Muscle of leg (tissue), 11 donors: Measurements from ENCODE around the gene OR13J1. TPM values are rescaled to one million over a fixed set of nuclear protein-coding genes. Genes with fewer than 3 reads are reported as not detected.
"Not testable (repeated sequence)": the region's sequence is repeated elsewhere in the genome, so short reads cannot be mapped to it uniquely, and the experiment has no call there.

Experiments
- DNase-seq: peaks from one replicate; pipeline ENCODE4 v3.0.0; 2013
- H3K27ac ChIP-seq: one replicate; pipeline ENCODE4 v1.5.1; 2013; ENCODE audit warnings: mild to moderate bottlenecking, low read length, control low read depth
- H3K27me3 ChIP-seq: one replicate; pipeline ENCODE4 v1.6.1; 2013; ENCODE audit warnings: low read length; ENCODE audit not compliant: control insufficient read depth, insufficient read depth
- H3K36me3 ChIP-seq: one replicate; pipeline ENCODE4 v1.6.1; 2013; ENCODE audit warnings: low read length; ENCODE audit not compliant: control insufficient read depth, insufficient read depth
- H3K4me1 ChIP-seq: one replicate; pipeline ENCODE4 v1.6.1; 2013; ENCODE audit warnings: low read length; ENCODE audit not compliant: control insufficient read depth, insufficient read depth
- H3K4me3 ChIP-seq: one replicate; pipeline ENCODE4 v1.5.1; 2013; ENCODE audit warnings: low read length, control low read depth
- H3K9me3 ChIP-seq: replicated peaks from 2 replicates; pipeline ENCODE4 v1.6.1; 2013; ENCODE audit warnings: low read depth, low read length; ENCODE audit not compliant: control insufficient read depth
- WGBS: methylation state at CpG from one replicate; pipeline ENCODE4 v1.1.5; 2013; ENCODE audit warnings: missing lambda C conversion rate; ENCODE audit not compliant: insufficient coverage; 5-methylcytosine and 5-hydroxymethylcytosine counted together
- polyA plus RNA-seq, 8 donors: library from polyadenylated mRNA; unstranded; fragments of 120-200 nt; gene quantifications; one replicate each; pipeline versions ENCODE4 v1.2.1 to v1.2.3, GENCODE V29; 2013; ENCODE audit warnings: inconsistent platforms in 1 of 8, low replicate concordance in 1 of 8; ENCODE audit not compliant: insufficient read length in 8 of 8, insufficient read depth in 1 of 8
- total RNA-seq: library from RNA; stranded (reverse); fragments of 120-200 nt; gene quantifications from one replicate; pipeline ENCODE4 v1.2.4, GENCODE V29; 2013

Gene OR13J1
- total and polyA plus RNA-seq, 9 donors, result 0.07 to 0.29 (median 0.13) TPM; not detected in 4

DNA sequence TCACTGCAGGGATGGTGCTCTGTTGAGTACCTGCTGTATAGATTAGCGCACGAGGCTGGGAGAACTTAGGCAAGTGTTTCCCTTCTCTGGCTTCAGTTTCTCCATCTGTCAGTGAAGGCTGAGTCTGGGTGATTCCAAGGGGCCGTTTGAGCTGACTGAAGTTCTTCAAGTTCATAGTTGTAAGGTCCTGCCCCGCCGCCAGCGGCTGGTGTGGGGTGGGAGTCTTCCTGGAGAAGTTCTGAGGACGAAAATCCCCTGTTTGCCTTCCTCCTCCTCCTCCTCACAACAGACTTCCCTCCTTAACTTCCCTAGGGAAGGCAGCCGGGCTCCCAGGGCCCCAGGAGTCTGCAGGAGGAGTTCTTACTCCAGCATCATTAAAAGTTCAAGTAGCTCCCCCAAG, 34.1 kb upstream of the OR13J1 start:
- DNase-seq, result no peak
- H3K27me3 ChIP-seq, result no peaks in the 10 kb centered on the region
- H3K36me3 ChIP-seq, result no peaks in the 10 kb centered on the region
- WGBS, result 44% methylated on average over 2 of the region's 8 CpGs
- no peak overlapping the region for H3K27ac ChIP-seq
- no peaks in the 10 kb centered on the region for H3K9me3 ChIP-seq
- H3K4me1 ChIP-seq, result peaks cover 63% of the 10 kb centered on the region
- H3K4me3 ChIP-seq, result no peak overlapping the region

DNA sequence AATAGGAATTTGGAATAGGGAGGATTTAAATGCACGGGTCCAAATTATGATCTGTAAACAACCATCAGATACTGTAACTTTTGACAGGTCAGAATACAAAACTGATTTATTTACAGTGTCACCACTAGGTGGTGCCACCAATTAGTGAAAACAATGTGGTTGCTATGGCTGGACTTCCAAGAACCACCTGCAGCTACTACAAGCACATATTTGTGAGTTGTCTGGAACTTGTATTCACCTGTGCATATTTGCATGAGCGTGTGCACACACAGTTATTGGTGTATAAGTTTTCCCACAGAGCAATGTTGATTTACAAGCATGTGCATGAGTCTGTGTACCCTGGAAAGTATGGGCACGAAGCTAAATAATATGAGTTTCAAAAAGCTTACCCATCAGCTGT, 32.8 kb upstream of the OR13J1 start:
- peak; percentile 74 for DNase-seq
- Histone ChIP-seq H3K4me1 (peaks cover 50% of the 10 kb centered on the region), H3K27ac (no peak overlapping the region), H3K4me3 (no peak overlapping the region), H3K9me3 (no peaks in the 10 kb centered on the region), H3K36me3 (no peaks in the 10 kb centered on the region), H3K27me3 (no peaks in the 10 kb centered on the region)
- 80% methylated on average over 1 of the region's 3 CpGs for WGBS

DNA sequence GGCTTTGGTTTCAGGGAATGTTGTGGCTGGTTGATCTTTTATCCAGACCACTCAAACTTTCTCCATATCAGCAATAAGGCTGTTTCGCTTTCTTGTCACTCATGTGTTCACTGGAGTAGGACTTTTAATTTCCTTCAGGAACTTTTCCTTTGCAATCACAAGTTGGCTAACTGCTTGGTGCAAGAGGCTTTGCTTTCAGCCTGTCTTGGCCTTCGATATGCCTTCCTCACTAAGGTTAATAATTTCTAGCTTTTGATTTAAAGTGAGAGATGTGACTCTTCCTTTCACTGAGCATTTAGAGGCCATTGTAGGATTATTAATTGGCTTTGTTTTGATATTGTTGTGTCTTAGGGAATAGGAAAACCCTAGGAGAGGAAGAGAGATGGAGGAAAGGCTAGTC, 28.8 kb upstream of the OR13J1 start:
- no peaks in the 10 kb centered on the region for H3K36me3 ChIP-seq
- DNase-seq, result no peak
- peaks cover 9% of the 10 kb centered on the region for H3K4me1 ChIP-seq
- no peak overlapping the region for H3K4me3 ChIP-seq
- WGBS, result no CpG with 5 or more reads among the region's 2 CpGs
- peaks cover 2% of the 10 kb centered on the region for H3K27me3 ChIP-seq
- no peak overlapping the region for H3K27ac ChIP-seq
- no peaks in the 10 kb centered on the region for H3K9me3 ChIP-seq

DNA sequence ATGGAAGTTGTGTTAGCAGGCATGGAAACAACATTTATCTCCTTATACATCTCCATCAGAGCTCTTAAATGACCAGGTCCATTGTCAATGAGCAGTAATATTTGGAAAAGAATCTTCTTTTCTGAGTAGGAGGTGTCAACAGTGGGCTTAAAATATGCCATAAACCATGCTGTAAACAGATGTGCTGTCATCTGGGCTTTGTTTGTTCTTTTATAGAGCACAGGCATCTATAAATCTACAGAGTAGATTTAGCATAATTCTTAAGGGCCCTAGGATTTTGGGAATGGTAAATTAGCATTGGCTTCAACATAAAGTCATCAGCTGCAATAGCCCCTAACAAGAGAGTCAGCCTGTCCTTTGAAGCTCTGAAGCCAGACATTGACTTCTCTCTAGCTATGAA, 28.1 kb upstream of the OR13J1 start:
- Histone ChIP-seq H3K4me3 (no peak overlapping the region), H3K4me1 (peaks cover 3% of the 10 kb centered on the region), H3K27ac (no peak overlapping the region), H3K27me3 (peaks cover 2% of the 10 kb centered on the region), H3K36me3 (no peaks in the 10 kb centered on the region), H3K9me3 (no peaks in the 10 kb centered on the region)
- no peak for DNase-seq

DNA sequence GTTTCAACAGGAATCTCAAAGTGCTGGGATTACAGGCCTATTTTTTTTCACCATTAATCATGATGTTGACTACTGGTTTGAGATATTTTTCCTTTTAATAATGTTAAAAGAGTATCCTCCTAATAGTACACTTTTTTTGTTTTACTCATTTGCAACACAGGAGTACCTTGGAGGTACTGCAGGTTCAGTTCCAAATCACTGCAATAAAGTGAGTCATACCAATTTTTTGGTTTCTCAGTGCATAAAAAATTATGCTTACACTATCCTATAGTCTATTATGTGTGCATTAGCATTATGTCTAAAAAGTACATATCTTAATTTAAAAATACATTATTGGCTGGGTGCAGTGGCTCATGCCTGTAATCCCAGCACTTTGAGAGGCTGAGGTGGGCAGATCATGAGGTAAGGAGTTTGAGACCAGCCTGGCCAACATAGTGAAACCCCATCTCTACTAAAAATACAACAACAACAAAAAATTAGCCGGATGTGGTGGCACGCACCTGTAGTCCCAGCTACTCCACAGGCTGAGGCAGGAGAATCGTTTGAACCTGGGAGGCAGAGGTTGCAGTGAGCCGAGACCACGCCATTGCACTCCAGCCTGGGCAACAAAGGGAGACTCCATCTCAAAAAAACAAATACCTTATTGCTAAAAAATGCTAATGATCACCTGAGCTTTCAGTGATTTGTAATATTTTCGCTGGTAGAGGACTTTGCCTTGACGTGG, 27.3 kb upstream of the OR13J1 start:
- not testable (repeated sequence) for H3K9me3 ChIP-seq, DNase-seq, H3K27me3 ChIP-seq, H3K27ac ChIP-seq, H3K4me3 ChIP-seq, H3K4me1 ChIP-seq, H3K36me3 ChIP-seq
- no CpG with 5 or more reads among the region's 7 CpGs for WGBS

DNA sequence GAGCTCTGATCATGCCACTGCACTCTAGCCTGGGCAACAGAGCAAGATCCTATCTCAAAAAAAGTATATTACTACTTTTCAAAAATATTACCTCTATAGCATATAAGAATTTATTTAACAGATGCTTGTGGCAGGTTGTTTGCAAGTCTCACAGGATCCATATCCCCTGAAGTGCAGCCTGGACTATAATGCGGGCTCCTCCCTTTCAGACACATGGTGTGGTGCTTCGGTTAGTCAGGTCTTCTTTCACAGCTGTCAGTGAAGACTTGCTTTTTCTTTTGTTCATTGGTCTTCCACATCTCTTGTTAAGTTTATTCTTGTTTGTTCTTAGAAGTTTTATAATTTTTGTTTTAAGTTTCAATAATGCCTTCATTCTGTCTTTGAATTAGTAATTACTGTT, 26.4 kb upstream of the OR13J1 start:
- Histone ChIP-seq H3K9me3 (no peaks in the 10 kb centered on the region), H3K36me3 (no peaks in the 10 kb centered on the region), H3K27ac (no peak overlapping the region), H3K4me1 (no peaks in the 10 kb centered on the region), H3K4me3 (no peak overlapping the region), H3K27me3 (peaks cover 10% of the 10 kb centered on the region)
- WGBS, result no CpG with 5 or more reads among the region's 2 CpGs
- no peak for DNase-seq

DNA sequence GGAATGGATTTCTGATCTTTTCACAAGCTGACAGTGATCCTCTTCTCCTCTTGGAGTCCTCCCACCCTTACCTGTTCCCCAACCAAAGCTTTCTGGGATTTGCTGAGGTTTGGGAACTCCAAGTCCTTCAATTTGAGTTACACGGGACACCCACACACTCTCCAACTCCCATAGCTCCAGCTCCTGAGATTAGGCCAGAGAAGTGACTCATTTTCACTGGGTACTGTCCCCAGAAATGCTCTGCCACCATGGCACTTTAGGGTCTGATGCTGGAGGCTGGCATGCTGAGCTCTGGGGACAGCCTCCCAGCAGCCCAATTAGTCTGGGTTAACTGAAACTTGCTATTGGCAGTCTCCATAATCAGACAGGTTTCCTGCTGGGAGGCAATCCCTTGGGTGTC, 21.9 kb upstream of the OR13J1 start:
- Histone ChIP-seq H3K4me3 (no peak overlapping the region), H3K27ac (no peak overlapping the region), H3K36me3 (no peaks in the 10 kb centered on the region), H3K4me1 (no peaks in the 10 kb centered on the region), H3K9me3 (no peaks in the 10 kb centered on the region), H3K27me3 (peaks cover 14% of the 10 kb centered on the region)
- no peak for DNase-seq
- WGBS, result 60% methylated on average over 1 of the region's 1 CpG

DNA sequence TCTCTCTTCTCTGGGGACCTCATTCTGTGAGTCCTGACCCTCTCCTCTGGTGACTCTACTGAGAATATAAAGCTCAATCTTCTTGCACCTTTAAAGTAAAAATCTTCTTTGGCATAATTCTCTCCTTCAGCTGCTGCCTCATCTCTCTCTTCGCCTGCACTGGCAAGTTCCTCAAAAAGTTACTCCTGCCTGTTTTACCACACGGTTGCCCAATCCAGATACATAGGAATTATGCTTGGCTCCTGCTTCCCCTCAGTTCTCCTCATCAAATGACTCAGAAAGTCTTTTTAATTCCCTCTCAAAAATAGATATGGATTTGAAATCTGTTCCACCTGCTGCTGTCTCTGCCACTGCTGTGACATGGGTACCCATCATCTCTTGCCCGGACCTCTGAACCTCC, 21.4 kb upstream of the OR13J1 start:
- Histone ChIP-seq H3K4me1 (no peaks in the 10 kb centered on the region), H3K4me3 (no peak overlapping the region), H3K9me3 (no peaks in the 10 kb centered on the region), H3K36me3 (no peaks in the 10 kb centered on the region), H3K27me3 (peaks cover 14% of the 10 kb centered on the region), H3K27ac (no peak overlapping the region)
- WGBS, result 64% methylated on average over 2 of the region's 3 CpGs
- DNase-seq, result no peak

DNA sequence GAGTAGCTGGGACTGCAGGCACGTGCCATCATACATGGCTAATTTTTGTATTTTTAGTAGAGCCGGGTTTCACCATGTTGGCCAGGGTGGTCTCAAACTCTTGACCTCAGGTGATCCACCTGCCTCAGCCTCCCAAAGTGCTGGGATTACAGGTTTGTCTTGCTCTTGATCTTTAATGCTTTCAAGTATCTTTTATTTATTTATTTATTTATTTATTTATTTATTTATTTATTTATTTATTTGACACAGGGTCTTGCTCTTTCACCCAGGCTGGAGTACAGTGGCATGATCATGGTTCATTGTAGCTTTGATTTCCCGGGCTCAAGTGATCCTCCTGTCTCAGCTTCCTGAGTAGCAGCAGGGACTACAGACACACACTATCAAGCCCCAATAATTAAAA, 14.7 kb upstream of the OR13J1 start:
- H3K36me3 ChIP-seq, H3K4me1 ChIP-seq, H3K27me3 ChIP-seq, DNase-seq, H3K9me3 ChIP-seq, H3K27ac ChIP-seq, H3K4me3 ChIP-seq: not testable (repeated sequence)
- no CpG with 5 or more reads among the region's 3 CpGs for WGBS

DNA sequence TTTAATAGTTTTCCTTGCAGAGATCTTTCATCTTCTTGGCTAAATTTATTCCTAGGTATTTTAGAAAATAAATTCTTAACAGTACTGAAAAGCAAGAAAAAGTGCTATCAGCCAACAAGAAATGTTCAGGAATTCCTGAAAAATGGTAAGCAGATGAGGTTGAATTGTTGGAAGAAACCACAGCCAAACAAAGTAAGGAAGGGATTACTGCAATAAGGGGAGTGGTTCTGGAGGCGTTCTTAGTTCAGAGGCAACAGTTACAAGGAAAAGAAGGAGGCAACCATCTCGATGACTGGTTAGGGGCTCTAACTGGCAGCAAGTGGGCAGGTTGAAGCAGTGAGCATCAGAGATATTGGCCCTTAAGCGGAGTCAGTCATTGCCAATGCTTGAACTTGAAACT, 12.8 kb upstream of the OR13J1 start:
- no peak overlapping the region for H3K4me3 ChIP-seq
- peaks cover 2% of the 10 kb centered on the region for H3K27me3 ChIP-seq
- 21% methylated on average over 2 of the region's 3 CpGs for WGBS
- H3K9me3 ChIP-seq, result no peaks in the 10 kb centered on the region
- DNase-seq, result no peak
- no peaks in the 10 kb centered on the region for H3K4me1 ChIP-seq
- H3K36me3 ChIP-seq, result no peaks in the 10 kb centered on the region
- no peak overlapping the region for H3K27ac ChIP-seq

DNA sequence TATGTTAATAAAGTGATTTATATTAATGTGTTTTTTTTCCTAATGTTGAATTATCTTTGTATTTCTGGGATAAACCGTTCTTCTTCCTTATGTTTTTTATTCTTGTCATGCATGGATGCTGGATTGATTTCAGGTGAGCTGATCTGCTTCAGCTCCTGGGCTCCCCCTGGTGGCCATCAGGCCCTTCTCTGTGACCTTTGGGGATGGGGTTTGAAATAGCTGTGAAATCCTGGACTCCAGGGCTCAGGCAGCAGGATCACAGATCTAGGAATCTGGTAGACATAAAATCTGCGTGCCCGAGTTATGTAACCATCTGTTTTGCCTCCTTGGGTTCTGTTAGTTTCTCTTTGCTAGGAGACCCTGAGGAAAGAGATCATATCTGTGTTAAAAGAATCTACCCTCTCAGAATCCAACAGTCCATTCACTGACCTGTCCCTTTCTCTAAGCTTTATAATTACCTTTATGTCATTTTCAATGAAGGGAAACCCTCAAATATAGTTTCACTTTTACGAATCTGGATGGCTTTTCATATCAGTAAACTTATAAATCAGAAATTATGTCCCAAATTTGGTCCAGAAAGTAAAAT, 12.2 kb upstream of the OR13J1 start:
- peaks cover 2% of the 10 kb centered on the region for H3K27me3 ChIP-seq
- no CpG with 5 or more reads among the region's 4 CpGs for WGBS
- H3K27ac ChIP-seq, result no peak overlapping the region
- peak; percentile 90 for DNase-seq
- no peaks in the 10 kb centered on the region for H3K36me3 ChIP-seq
- no peaks in the 10 kb centered on the region for H3K4me1 ChIP-seq
- H3K9me3 ChIP-seq, result no peaks in the 10 kb centered on the region
- no peak overlapping the region for H3K4me3 ChIP-seq
